SHP77 treated with DMSO at 0.1 percent for 48 hours (cell line): ENCODE results near the gene GOLPH3L.
"Not testable (repeated sequence)": the region's sequence is repeated elsewhere in the genome, so short reads cannot be mapped to it uniquely, and the experiment has no call there.

Source experiments
- DNase-seq: peaks from one replicate; lab custom pipeline; 2025; lab: John Stamatoyannopoulos, UW

Gene GOLPH3L

DNA sequence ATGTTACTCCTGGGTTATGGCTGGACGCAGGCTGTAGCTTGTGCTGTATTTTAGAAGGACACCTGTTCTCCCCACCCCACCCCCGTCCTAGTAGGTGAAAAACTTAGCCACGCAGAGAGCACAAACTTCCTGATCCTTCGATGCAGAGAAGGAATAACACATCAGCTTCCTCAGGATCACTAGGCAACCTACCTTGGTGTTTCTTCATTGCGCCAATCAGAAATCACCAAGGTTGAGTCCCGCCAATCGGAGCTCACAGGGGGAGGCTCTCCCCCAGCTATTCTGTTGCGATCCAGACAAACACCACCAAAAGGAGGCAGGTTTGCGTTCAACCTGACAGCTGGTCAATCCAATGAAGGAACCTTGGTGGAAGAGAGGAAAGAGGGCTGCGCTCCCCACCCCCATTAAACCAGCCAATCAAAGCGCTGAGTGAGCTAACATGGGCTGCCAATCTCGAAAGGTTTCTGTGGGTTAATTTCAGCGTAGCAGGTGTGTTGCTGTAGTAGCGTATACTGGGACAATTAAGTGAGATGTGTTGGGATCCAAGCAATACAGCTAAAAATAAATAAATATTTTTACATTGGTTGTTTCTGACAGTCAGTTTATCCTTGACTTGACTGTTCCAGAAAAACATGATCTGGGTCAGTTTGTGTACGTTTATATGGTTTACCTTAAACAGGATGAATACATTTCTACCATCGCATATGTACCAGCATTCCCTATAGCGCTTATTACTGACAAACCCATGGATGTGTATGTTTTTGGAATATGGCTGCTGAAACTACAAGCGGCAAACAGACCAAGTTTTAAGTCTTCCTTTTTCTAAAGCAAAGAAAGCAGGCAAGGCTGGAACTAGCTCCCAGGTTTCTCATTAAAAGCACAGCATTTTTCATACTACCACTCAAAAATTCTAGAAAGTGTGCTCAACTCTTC lies at the start of gene GOLPH3L:
Gene GOLPH3L, minus strand, starts transcription at position 160 of the 933 bp plus-strand sequence. CDS start 2,316 bp downstream, outside the sequence.
- peak; percentile 100 for DNase-seq

DNA sequence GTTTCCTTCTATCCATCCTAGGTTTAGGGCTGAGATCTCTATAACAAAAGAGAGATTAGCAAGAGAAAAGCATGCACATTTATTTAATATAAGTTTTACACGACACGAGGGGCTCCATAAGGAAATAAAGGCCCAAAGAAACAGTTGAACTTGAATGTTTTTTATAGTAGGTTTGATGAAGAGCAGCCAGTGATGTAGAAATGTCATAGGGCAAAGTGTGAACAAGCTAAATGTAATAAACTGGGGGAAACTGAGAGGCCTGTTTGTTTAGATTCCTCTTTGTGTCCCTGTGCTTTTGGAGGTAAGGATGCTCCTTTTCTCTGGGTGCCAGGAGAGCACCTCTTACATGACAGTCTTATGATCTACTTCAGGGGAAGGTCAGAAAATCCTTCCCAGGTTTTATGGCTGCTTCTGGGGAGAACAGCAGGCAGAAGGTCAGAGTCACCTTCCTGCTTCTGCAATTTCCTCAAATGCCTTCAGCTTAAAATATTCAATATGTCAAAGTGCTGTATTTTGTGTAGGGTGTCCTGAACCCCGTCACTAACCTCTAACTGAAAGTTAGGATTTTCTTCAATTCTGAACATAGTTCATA lies 33.3 kb upstream of the GOLPH3L start:
- DNase-seq = no peak

DNA sequence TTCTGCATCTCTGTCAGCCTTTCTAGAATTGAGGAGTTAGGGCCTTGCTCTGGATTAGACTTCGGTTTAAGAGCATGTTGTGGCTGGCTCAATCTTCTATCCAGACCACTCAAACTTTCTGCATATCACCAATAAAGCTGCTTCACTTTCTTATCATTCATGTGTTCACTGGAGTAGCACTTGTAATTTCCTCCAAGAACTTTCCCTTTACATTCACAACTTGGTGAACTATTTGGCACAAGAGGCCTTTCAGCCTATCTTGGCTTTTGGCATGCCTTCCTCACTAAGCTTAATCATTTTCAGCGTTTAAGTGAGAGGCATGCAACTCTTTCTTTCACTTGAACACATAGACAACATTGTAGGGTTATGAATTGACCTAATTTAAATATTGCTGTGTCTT lies 27.4 kb upstream of the GOLPH3L start:
- no peak for DNase-seq

DNA sequence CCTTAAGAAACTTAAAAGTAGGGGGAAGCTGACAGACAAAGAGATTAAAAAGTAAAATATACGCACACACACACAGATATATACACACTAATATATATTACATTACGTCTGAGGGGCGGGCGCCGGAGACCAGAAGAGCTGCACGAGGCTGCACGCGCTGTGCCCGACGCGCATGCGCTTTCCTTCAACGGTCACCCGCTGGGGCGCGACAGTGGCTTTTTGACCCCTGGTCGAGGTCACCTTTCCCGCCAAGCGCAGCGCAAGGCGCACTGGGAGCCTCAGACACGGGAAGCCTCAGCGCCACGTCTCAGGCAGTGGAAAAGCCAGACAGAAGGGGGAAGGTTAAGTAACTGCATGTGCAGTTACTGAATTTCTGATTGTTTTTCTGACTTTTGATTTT lies 23.7 kb upstream of the GOLPH3L start, which contains the start of gene HORMAD1:
Gene HORMAD1, minus strand, starts transcription at position 193 of the 400 bp plus-strand sequence. CDS start 1,390 bp downstream, outside the sequence.
- no peak for DNase-seq

DNA sequence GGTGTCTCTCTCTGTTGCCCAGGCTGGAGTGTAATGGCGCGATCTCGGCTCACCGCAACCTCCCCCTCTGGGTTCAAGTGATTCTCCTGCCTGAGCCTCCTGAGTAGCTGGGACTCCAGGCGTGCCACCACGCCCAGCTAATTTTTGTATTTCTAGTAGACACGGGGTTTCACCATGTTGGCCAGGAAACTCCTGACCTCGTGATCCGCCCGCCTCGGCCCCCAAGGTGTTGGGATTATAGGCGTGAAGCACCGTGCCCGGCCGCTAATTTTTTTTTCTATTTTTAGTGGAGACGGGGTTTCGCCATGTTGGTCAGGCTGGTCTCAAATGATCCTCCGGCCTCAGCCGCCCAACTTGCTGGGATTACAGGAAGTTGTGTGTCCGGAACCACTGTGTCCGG lies 23.1 kb upstream of the GOLPH3L start:
- no peak for DNase-seq

DNA sequence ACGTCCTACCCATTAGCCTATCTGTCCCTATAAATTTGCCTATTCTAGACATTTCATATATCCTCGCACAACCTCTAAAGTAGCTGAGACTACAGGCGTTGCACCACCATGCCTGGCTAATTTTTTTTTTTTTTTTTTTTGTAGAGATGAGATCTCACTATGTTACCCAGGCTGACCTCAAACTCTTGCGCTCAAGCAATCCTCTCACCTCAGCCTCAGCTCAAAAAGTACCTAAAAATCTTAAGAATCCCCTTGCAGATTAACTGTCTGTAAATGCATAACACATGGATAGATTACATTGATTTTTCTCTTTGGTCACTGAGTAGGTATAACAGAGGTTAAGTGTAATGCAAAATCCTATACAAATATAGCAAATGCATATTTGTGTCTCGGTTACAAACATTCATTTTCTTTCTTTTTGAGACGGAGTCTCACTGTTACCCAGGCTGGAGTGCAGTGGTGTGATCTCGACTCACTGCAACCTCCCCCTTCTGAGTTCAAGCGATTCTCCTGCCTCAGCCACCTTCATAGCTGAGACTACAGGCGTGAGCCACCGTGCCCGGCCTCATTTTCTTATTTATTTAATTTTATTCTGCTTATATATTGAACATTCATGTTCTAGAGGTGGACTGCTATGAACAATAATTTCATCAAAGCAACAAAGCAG lies 21.4 kb upstream of the GOLPH3L start:
- no peak for DNase-seq

DNA sequence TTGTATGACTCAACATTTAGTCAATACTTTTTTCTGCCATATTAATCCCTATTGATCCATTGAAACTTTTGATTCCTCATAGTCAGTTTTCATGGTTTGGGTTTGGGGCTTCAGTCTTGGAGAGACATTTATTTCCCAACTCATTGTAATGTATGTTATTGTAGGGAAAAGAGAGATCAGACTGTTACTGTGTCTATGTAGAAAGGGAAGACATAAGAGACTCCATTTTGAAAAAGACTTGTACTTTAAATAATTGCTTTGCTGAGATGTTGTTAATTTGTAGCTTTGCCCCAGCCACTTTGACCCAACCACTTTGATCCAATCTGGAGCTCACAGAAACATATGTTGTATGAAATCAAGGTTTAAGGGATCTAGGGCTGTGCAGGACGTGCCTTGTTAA lies 12.1 kb upstream of the GOLPH3L start:
- DNase-seq = not testable (repeated sequence)

DNA sequence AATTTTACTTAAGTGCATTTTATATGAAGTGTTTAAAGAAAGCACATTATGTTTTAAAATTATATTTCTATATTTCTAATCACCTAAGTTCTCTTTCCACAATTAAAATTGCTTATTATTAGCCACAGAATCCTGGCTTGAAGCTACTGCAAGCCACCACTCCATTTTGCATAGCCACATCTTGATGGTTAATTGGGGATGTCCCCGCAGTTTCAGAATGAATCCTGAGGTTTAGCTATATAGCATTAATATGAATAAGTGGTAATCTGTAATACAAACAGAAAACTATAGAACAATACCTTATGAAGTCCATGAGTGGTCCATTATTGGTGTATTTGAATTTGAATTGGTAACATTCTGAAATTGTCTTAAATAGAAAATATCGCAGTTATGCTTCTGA lies 11.6 kb upstream of the GOLPH3L start:
- no peak for DNase-seq

DNA sequence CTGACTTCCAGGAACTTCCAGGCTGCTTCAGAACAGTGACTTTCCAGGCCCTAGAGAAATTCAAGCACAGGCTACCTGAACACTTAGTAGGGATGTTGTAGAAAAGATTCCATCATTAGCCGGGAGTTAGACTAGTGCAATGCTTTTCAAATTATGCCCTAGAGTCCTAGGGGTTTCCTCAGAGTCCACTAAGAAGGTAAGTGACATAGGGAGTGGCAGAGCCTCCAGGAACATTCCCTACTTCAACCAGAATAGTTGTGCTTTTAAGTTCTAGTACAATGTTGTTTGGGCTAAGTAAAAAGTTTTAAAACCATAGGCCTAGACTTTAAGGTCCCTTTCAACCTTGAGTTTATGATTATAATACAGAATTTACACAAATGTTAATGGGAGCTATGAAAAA lies 9.1 kb upstream of the GOLPH3L start:
- DNase-seq = no peak

DNA sequence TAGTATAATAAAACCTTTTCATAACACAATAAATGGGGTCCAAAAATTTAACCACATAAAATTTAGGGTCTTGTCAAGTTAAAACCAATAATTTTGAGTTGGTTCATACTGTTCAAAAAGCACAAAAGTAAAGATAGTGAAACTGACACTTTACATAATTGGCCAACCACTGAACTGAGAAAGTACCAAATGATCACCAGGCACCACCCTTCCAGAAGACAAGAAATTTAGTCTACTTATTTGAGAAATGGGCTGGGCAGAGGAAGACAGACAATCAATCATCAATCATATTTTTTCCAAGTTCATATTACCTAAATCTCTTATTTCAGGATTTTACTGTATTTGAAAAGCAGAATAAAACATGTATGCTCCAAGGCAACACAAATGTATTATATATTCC lies 6.5 kb upstream of the GOLPH3L start:
- no peak for DNase-seq

DNA sequence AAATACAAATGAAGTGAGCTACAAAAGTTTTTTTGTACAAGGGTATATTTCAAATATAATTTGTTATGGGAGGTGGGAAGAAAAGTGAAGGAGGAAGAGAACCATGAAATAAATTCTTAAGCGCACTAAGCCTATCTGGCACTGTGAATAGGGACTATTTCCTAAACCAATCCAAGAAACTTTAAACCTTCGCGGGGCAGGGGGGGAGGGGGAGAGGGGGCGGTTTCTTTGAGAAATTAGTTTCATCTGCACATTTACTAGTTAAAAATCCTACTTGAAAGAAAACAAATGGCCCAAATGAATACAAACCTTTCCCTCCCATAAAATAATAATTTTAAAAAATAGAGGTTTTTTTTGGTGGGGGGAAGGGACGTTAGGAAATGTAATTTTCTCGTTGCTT lies 364 bp downstream of the GOLPH3L start:
- DNase-seq = no peak

DNA sequence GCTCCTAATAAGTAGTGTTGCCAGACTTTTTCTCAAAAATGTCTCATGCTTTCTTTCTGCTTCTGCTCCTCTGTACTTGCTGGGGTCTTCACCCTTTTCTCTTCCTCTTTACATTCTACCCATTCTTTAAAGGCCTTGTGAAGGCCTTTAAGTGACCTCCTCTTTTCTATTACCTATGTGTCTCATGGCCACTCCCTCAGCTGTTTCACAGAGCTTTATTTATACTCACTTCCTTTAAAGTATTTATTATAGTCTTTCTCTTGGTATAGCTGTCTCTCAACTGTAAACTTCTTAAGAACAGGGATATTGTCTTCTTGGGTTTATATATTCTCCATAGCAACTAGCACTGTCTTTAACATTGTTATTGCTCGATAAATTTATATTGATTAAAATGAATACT lies 792 bp downstream of the GOLPH3L start:
- DNase-seq = no peak

DNA sequence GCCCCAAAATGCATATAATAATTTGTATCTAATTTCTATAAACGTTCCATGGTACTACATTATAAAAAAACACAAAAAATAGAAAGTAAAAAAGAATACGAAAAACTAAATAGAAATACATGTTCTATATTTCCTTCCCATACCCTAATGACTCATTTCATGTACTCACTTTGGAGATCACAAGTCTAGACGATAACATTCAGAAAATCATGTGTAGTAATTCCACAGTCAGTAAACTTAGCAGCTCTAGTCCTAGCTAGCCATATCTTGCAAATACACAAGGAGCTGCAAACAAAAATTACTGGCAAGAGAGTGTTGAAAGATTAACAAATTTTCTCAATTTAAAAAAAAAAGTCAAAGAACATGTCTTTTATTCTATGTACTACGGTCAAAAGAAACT lies 1.4 kb downstream of the GOLPH3L start:
- DNase-seq = no peak

DNA sequence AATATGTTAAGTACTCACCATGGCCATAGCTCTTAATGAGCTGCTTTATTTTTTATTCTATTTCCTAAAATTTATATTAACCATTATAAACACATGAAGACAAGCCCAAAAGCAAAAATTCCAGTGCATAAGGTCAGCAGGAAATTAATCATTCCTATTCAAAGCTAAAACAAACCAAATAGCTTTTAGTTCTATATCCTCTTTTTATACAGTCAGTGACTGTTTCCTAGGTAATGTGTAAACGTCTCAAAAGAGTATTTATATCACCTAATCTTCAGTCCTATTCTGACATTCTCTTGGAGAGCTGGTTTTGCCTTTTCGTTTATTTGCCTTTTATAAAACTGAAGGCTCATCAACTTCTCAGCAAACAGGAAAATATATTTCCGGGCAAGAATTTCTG lies 4.2 kb downstream of the GOLPH3L start:
- no peak for DNase-seq

DNA sequence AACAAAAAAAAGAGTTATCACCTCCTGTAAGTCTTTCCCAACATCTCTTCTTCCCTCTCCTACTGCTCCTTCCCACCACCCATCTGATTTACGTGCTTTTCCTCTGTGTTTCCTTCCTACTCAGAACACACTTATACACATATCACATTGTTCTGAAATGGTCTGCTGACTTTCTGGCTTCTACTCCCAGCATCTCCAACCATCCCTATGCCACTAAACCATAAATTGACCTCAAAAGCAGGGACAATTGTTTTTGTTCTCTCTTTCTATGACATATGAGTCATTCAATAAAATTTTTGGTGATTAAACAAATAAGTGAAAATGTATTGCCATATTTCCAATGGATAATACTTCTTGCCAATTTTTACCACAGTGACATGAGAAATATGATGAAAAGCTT lies 8.2 kb downstream of the GOLPH3L start:
- no peak for DNase-seq

DNA sequence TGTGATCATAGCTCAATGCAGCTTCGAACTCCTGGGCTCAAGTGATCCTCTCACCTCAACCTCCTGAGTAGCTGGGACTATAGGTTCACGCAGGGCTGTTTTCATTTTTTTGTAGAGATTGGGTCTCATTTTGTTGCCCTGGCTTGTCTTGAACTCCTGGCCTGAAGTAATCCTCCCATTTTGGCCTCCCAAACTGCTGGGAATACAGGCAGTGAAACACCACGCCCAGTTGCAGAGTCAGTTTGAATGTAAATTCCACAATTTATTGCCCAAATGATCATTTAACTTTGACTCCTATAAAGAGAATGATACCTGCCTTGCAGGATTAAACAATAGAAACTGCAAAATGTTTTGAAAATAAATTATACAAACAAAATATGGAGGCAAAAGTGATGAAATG lies 10.7 kb downstream of the GOLPH3L start:
- DNase-seq = no peak

DNA sequence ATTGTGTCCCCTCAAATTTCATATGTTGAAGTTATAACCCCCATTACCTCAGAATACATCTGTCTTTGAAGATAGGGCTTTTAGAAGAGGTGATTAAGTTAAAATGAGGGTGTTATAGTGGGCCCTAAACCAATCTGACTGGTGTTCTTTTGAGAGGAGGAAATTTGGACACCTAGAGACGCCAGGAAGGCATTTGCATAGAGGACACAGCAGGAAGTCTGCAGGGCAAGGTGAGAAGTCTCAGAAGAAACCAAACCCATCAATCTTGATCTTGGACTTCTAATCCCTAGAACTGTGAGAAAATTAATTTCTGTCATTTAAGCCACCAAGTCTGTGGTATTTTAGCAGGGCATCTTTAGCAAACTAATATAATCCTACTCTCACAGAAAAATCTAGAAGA lies 13.0 kb downstream of the GOLPH3L start:
- no peak for DNase-seq

DNA sequence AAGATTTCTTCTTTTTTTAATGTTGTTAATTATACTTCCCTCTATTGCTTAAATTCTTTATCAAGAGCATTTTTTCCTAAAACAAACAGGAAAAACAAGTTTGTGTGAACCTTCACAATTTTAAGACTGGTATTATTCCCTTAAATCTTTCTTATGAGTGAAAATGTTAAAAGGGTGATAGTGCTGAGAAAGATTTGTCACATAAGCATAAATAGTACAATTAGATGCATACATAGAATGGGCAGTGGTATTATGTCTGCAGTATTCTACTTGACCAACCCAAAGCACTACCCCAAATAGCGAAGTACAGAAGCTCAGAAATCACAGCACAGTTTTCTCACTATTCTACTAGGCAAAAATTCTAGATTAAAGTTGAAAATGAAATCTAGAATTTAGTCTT lies 18.0 kb downstream of the GOLPH3L start:
- DNase-seq = no peak

DNA sequence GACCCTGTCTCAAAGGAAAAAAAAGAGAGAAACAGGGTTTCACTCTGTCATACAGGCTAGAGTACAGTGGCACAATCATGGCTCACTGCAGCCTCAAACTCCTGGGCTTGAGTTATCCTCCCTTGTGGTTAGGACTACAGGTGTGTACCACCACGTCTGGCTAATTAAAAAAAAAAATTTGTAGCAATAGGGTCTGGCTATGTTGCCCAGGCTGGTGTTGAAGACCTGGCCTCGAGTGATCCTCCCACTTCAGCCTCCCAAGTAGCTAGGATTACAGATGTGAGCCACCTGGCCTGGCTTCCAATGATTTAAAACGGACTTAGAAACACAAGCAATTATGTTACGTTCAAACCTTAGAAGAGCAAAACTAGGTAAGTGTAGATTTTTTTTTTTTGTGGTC lies 22.1 kb downstream of the GOLPH3L start:
- no peak for DNase-seq

DNA sequence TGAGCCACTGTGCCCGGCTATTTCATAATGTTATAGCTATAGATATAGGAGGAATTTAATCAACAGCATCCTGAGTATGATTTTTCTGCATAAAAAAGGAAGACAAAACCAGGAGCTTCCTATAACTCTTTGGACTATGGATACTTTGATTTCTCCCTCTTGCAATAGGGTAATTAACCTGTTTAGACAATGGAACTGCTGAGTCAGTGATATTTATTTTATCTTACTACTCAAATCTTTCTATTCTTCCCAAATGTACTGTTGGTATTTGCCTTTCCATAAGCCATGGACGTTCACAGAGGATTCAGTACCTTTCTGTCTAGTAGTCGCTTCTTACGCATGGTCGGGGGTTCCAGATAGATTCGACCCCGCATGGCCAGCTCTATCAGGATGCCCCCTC lies 33.6 kb downstream of the GOLPH3L start:
- DNase-seq = no peak

DNA sequence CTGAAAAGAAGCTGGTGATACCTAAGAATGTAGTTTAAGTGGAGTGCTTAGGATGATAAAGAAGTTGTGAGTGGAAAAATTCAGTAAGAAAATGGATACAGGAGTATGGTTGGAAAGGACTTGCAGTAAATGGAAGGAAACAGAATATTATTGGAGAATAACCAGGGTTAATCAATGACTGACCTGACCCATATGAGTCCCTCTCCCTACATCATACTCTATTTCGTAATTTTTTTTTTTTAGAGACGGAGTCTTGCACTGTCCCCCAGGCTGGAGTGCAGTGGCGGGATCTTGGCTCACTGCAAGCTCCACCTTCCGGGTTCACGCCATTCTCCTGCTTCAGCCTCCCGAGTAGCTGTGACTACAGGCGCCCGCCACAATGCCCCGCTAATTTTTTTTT lies 34.1 kb downstream of the GOLPH3L start:
- DNase-seq = no peak

DNA sequence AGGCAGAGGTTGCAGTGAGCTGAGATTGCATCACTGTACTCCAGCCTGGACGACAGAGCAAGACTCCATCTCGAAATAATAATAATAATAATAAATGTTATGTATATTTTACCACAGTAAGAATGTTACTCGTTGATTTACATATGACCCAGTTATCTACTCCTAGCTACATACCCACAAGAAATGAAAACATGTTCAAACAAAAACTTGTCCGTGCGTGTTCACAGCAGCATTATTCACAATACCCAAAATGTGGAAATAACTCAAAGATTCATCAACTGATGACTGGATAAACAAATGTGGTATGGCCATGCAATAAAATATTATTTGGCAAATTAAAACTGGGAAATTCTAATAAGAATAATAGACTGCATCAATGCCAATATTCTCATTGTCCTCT lies 35.8 kb downstream of the GOLPH3L start:
- DNase-seq = no peak

DNA sequence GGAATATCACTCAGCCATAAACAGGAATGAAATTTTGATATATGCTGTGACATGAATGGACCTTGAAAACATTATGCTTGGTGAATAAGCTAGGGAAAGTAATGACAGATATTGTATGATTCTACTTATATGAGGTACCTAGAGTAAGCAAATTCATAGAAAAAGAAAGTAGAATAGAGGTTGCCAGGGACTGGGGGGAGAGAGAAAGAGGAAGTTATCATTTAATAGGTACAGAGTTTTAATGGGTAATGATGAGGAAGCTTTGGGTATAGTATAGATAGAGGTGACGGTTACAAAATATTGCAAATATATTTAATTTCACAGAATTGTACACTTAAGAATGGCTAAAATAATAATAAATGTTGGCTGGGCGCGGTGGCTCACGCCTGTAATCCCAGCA lies 36.4 kb downstream of the GOLPH3L start:
- DNase-seq = no peak
